ENCODE data around the gene TP53AIP1. TPM values are rescaled to one million over a fixed set of nuclear protein-coding genes. Genes with fewer than 3 reads are reported as not detected.

Gene TP53AIP1
- total and polyA plus RNA-seq, 2 experiments from 2014 or later = 0.07 TPM; not detected in 1

GRCh38 chr11:128946648-128947047 lies 4.0 kb upstream of the TP53AIP1 start:
- H3K4me3 ChIP-seq = no peak overlapping the region
- H3F3A ChIP-seq (replicated peaks; ENCODE audit: low read depth) = no peaks in the 10 kb centered on the region
- Mint-ChIP-seq H3K36me3 (ENCODE audit: low read depth) (no peaks in the 10 kb centered on the region), H3K27me3 (ENCODE audit: insufficient read depth, low read depth, poor library complexity) (no peaks in the 10 kb centered on the region), H3K4me1 (no peaks in the 10 kb centered on the region), H3K27ac (no peak overlapping the region), H3K4me3 (no peak overlapping the region), H3K9me3 (no peaks in the 10 kb centered on the region; the same call in 2 of the 3 replicates)
- DNase-seq (ENCODE audit: low spot score) (no peak), ATAC-seq (no peak)
- H2AFZ ChIP-seq = no peak overlapping the region
- TF ChIP-seq NANOG (IDR thresholded peaks at IDR 0.05; ENCODE audit: borderline replicate concordance) (no peak), EZH2 (IDR thresholded peaks at IDR 0.05; ENCODE audit: low read depth, unreplicated experiment) (no peak), POLR2AphosphoS5 (IDR thresholded peaks at IDR 0.05; ENCODE audit: low read depth) (no peak), ZNF462 (CRISPR knock-in tag; IDR thresholded peaks at IDR 0.05) (no peak), CREB1 (CRISPR knock-in tag; IDR thresholded peaks at IDR 0.05; ENCODE audit: low read depth) (no peak), EZH2phosphoT487 (IDR thresholded peaks at IDR 0.05; ENCODE audit: unreplicated experiment) (no peak), CTCF (conservative IDR thresholded peaks at IDR 0.05; ENCODE audit: low read depth in 2 of 2) (no peak), ETS1 (IDR thresholded peaks at IDR 0.05) (no peak), STAT1 (IDR thresholded peaks at IDR 0.05; ENCODE audit: unreplicated experiment) (no peak), ZNF114 (CRISPR knock-in tag; IDR thresholded peaks at IDR 0.05) (no peak), REST (IDR thresholded peaks at IDR 0.05; ENCODE audit: unreplicated experiment) (no peak), JUNB (IDR thresholded peaks at IDR 0.05; ENCODE audit: unreplicated experiment) (no peak), ZNF331 (CRISPR knock-in tag; IDR thresholded peaks at IDR 0.05; ENCODE audit: low read depth) (no peak)
- H4K20me1 ChIP-seq (replicated peaks; ENCODE audit: insufficient read depth) = 0 out of 2 replicates have a peak, but pooled peaks cover 3% of the 10 kb centered on the region
- no peak overlapping the region for H3K4me2 ChIP-seq
- no peaks in the 10 kb centered on the region for H3K36me3 ChIP-seq (ENCODE audit: insufficient read depth)
- no peaks in the 10 kb centered on the region for H3K27me3 ChIP-seq (ENCODE audit: insufficient read depth)
- no peak overlapping the region for H3K27ac ChIP-seq (ENCODE audit: low read depth)
- H3K9me2 ChIP-seq (ENCODE audit: insufficient read depth) = no peaks in the 10 kb centered on the region
- no peaks in the 10 kb centered on the region for H3K79me2 ChIP-seq (replicated peaks; ENCODE audit: insufficient read depth)
- H3K4me1 ChIP-seq (ENCODE audit: insufficient read depth) = no peaks in the 10 kb centered on the region; the same call in 1 of the 2 replicates

All from GM23338 (cell line).